ENCODE data around the gene ZNF497. TPM values are rescaled to one million over a fixed set of nuclear protein-coding genes. Genes with fewer than 3 reads are reported as not detected.

The ZNF497 gene
- total and polyA plus RNA-seq, 9 of the 15 experiments (the other 6 are each of a cell fraction or from before 2014, with no cell fraction given): 0.06 to 0.98 (median 0.44) TPM; not detected in 1

GRCh38 chr19:58408152-58409009 is 45.8 kb upstream of the ZNF497 start, which contains the start of gene ZNF584 (continued):
- TF ChIP-seq GMEB1 (CRISPR knock-in tag; IDR thresholded peaks at IDR 0.05) (peak; percentile 97), DEAF1 (CRISPR knock-in tag; IDR thresholded peaks at IDR 0.05) (0 out of 2 replicates have a peak, but pooled peaks have one; percentile 1), ZNF395 (CRISPR knock-in tag; IDR thresholded peaks at IDR 0.05) (peak; percentile 73), SNAPC5 (CRISPR knock-in tag; IDR thresholded peaks at IDR 0.05) (no peak), E4F1 (CRISPR knock-in tag; IDR thresholded peaks at IDR 0.05; ENCODE audit: borderline replicate concordance) (peak; percentile 90), RAD21 (CRISPR knock-in tag; conservative IDR thresholded peaks at IDR 0.05 in 1 of 2, IDR thresholded peaks at IDR 0.05 in 1 of 2) (peak in 1 of 2 experiments; percentile 21; a peak in 2 of 4 replicates), CEBPG (CRISPR knock-in tag; IDR thresholded peaks at IDR 0.05) (no peak), CEBPG (tag; conservative IDR thresholded peaks at IDR 0.05 in 1 of 2, IDR thresholded peaks at IDR 0.05 in 1 of 2) (no peak), ZNF324 (CRISPR knock-in tag; IDR thresholded peaks at IDR 0.05) (no peak), BMI1 (IDR thresholded peaks at IDR 0.05; ENCODE audit: low read length) (peak; percentile 55; the same call in 1 of the 2 replicates), TCF15 (CRISPR knock-in tag; IDR thresholded peaks at IDR 0.05) (no peak)

All from K562 (cell line).